GM12891 (cell line): ENCODE measurements around the gene EML4.

Experiments used
- PAX5 ChIP-seq: IDR thresholded peaks from 2 replicates; pipeline ENCODE4 v1.6.1; 2011; ENCODE audit warnings: low read length, moderate library complexity, mild to moderate bottlenecking; ENCODE audit not compliant: insufficient read depth, severe bottlenecking
- POLR2A ChIP-seq: IDR thresholded peaks from 2 replicates; pipeline ENCODE4 v1.6.1; 2011; ENCODE audit warnings: low read depth, low read length, control low read depth
- POLR2AphosphoS5 ChIP-seq: IDR thresholded peaks from 2 replicates; pipeline ENCODE4 v1.6.1; 2011; ENCODE audit warnings: low read depth, low read length, control low read depth
- POU2F2 ChIP-seq: IDR thresholded peaks from 2 replicates; pipeline ENCODE4 v1.6.1; 2011; ENCODE audit warnings: low read depth, mild to moderate bottlenecking, control low read depth, low read length, moderate library complexity
- SPI1 ChIP-seq: IDR thresholded peaks from 2 replicates; pipeline ENCODE4 v1.6.1; 2011; ENCODE audit warnings: low read depth, low read length, control low read depth
- TAF1 ChIP-seq: IDR thresholded peaks from 2 replicates; pipeline ENCODE4 v1.6.1; 2011; ENCODE audit warnings: low read depth, low read length, control low read depth

GRCh38 chr2:42293019-42293418, 123.9 kb downstream of the EML4 start:
- TF ChIP-seq POLR2A = no peak
- TF ChIP-seq POLR2AphosphoS5 = no peak
- TF ChIP-seq TAF1 = no peak
- TF ChIP-seq POU2F2 = no peak
- no peak for TF ChIP-seq SPI1
- TF ChIP-seq PAX5 = no peak
